Mesenchymal stem cell (in vitro differentiated cells and primary cell): Measurements from ENCODE around the gene PGM5.
A peak's percentile ranks its signal among the peaks of the same experiment; 100 is the strongest.

Experiments
- DNase-seq: peaks from one replicate; pipeline ENCODE4 v3.0.0-alpha.2; 2013
- H2AFZ ChIP-seq: one replicate; pipeline ENCODE4 v1.6.1; 2013; ENCODE audit warnings: low read depth, mild to moderate bottlenecking, control low read depth, inconsistent platforms, low read length, moderate library complexity
- H2AK5ac ChIP-seq: 2 replicates; pipeline ENCODE4 v1.6.1; 2013; ENCODE audit warnings: low read length, moderate library complexity, mild to moderate bottlenecking, inconsistent platforms; ENCODE audit not compliant: severe bottlenecking
- H2BK120ac ChIP-seq: one replicate; pipeline ENCODE4 v1.6.1; 2013; ENCODE audit warnings: low read depth, mild to moderate bottlenecking, inconsistent platforms, low read length, moderate library complexity
- H2BK12ac ChIP-seq, 2 experiments: one replicate each; pipeline ENCODE4 v1.6.1; 2013; ENCODE audit warnings: inconsistent platforms in 2 of 2, low read length in 2 of 2, mild to moderate bottlenecking in 2 of 2, moderate library complexity in 2 of 2, control low read depth in 1 of 2
- H2BK15ac ChIP-seq: one replicate; pipeline ENCODE4 v1.6.1; 2013; ENCODE audit warnings: mild to moderate bottlenecking, low read depth, inconsistent platforms; ENCODE audit not compliant: poor library complexity, severe bottlenecking
- H2BK5ac ChIP-seq: 2 replicates; pipeline ENCODE4 v1.6.1; 2013; ENCODE audit warnings: low read depth, mild to moderate bottlenecking, low read length, control low read depth, inconsistent platforms; ENCODE audit not compliant: poor library complexity, severe bottlenecking
- H3K14ac ChIP-seq, 2 experiments: one replicate each; pipeline ENCODE4 v1.6.1; 2013; ENCODE audit warnings: inconsistent platforms in 2 of 2, low read length in 2 of 2, control low read depth in 1 of 2, mild to moderate bottlenecking in 1 of 2, moderate library complexity in 1 of 2
- H3K18ac ChIP-seq, 2 experiments: one replicate each; pipeline ENCODE4 v1.6.1; 2013; ENCODE audit warnings: inconsistent platforms in 2 of 2, low read length in 2 of 2, control low read depth in 1 of 2, low read depth in 1 of 2, mild to moderate bottlenecking in 1 of 2
- H3K23ac ChIP-seq, 2 experiments: one replicate each; pipeline ENCODE4 v1.6.1; 2013; ENCODE audit warnings: inconsistent platforms in 2 of 2, low read length in 2 of 2, mild to moderate bottlenecking in 2 of 2, moderate library complexity in 2 of 2, control low read depth in 1 of 2
- H3K27ac ChIP-seq: 2 replicates; pipeline ENCODE4 v1.5.1; 2013; ENCODE audit warnings: mild to moderate bottlenecking, moderate library complexity, low read length, control low read depth, inconsistent platforms; ENCODE audit not compliant: poor library complexity, severe bottlenecking
- H3K27me3 ChIP-seq, 2 experiments: 2 replicates each; pipeline versions ENCODE4 v1.6.1 to v1.7.0; 2013; ENCODE audit warnings: low read length in 2 of 2, mild to moderate bottlenecking in 2 of 2, moderate library complexity in 2 of 2, control low read depth in 1 of 2, inconsistent platforms in 1 of 2; ENCODE audit not compliant: control insufficient read depth in 1 of 2, insufficient read depth in 1 of 2
- H3K36me3 ChIP-seq, 2 experiments: 2 replicates each; pipeline versions ENCODE4 v1.6.1 to v1.7.0; 2013; ENCODE audit warnings: low read length in 2 of 2, control low read depth in 1 of 2, inconsistent platforms in 1 of 2, low read depth in 1 of 2, mild to moderate bottlenecking in 1 of 2; ENCODE audit not compliant: insufficient read depth in 2 of 2, control insufficient read depth in 1 of 2
- H3K4ac ChIP-seq, 2 experiments: one replicate each; pipeline ENCODE4 v1.6.1; 2013; ENCODE audit warnings: inconsistent platforms in 2 of 2, low read length in 2 of 2, mild to moderate bottlenecking in 2 of 2, moderate library complexity in 2 of 2, control low read depth in 1 of 2, low read depth in 1 of 2
- H3K4me1 ChIP-seq: 2 replicates; pipeline ENCODE4 v1.6.1; 2013; ENCODE audit warnings: low read depth, low read length, control low read depth; ENCODE audit not compliant: control insufficient read depth, insufficient read depth
- H3K4me2 ChIP-seq: 2 replicates; pipeline ENCODE4 v1.6.1; 2013; ENCODE audit warnings: low read length, mild to moderate bottlenecking, inconsistent platforms; ENCODE audit not compliant: poor library complexity, severe bottlenecking
- H3K4me3 ChIP-seq, 2 experiments: 2 replicates each; pipeline versions ENCODE4 v1.5.1 to v1.7.0; 2013; ENCODE audit warnings: low read length in 2 of 2, mild to moderate bottlenecking in 2 of 2, control low read depth in 1 of 2, low read depth in 1 of 2; ENCODE audit not compliant: insufficient read depth in 1 of 2
- H3K79me1 ChIP-seq: replicated peaks from 2 replicates; pipeline ENCODE4 v1.6.1; 2013; ENCODE audit warnings: mild to moderate bottlenecking, control low read depth, low read length, inconsistent platforms; ENCODE audit not compliant: poor library complexity, severe bottlenecking
- H3K9ac ChIP-seq: 2 replicates; pipeline ENCODE4 v1.7.0; 2013; ENCODE audit warnings: mild to moderate bottlenecking, low read length, moderate library complexity
- H3K9me3 ChIP-seq: 2 replicates; pipeline ENCODE4 v1.7.0; 2013; ENCODE audit warnings: mild to moderate bottlenecking, low read length; ENCODE audit not compliant: control insufficient read depth
- H4K8ac ChIP-seq: one replicate; pipeline ENCODE4 v1.6.1; 2013; ENCODE audit warnings: inconsistent platforms, mild to moderate bottlenecking, low read length, moderate library complexity
- H4K91ac ChIP-seq: one replicate; pipeline ENCODE4 v1.6.1; 2013; ENCODE audit warnings: mild to moderate bottlenecking, low read length, inconsistent platforms
- WGBS: methylation state at CpG from one replicate; pipeline ENCODE4 v1.1.7; 2013; ENCODE audit warnings: mixed read lengths; 5-methylcytosine and 5-hydroxymethylcytosine counted together

The PGM5 gene

GRCh38 chr9:68506551-68506950, 150.1 kb downstream of the PGM5 start:
- no peak overlapping the region for H2BK120ac ChIP-seq
- H3K4me1 ChIP-seq: no peaks in the 10 kb centered on the region
- no peak overlapping the region for H3K18ac ChIP-seq
- H3K4ac ChIP-seq: no peak overlapping the region
- H3K9me3 ChIP-seq: no peaks in the 10 kb centered on the region
- H2AFZ ChIP-seq: no peak overlapping the region
- H3K4me3 ChIP-seq: no peak overlapping the region
- H4K8ac ChIP-seq: no peak overlapping the region
- H3K4me2 ChIP-seq: no peak overlapping the region
- H3K27ac ChIP-seq: no peak overlapping the region
- peaks cover 0 to 3% of the 10 kb centered on the region in 2 experiments for H3K27me3 ChIP-seq
- no peak for DNase-seq
- H2BK5ac ChIP-seq: no peak overlapping the region
- no CpG with 5 or more reads among the region's 1 CpG for WGBS
- no peak overlapping the region for H3K23ac ChIP-seq
- H2BK15ac ChIP-seq: no peak overlapping the region
- no peak overlapping the region for H2AK5ac ChIP-seq
- H4K91ac ChIP-seq: no peak overlapping the region
- H3K14ac ChIP-seq: no peak overlapping the region
- H3K36me3 ChIP-seq: no peaks in the 10 kb centered on the region
- H2BK12ac ChIP-seq: no peak overlapping the region
- H3K79me1 ChIP-seq: no peaks in the 10 kb centered on the region
- no peak overlapping the region for H3K9ac ChIP-seq

GRCh38 chr9:68507130-68507805, 150.9 kb downstream of the PGM5 start:
- Histone ChIP-seq H3K4me1 (no peaks in the 10 kb centered on the region), H2AFZ (no peak overlapping the region), H2AK5ac (no peak overlapping the region), H3K14ac (no peak overlapping the region), H2BK120ac (no peak overlapping the region), H3K9ac (no peak overlapping the region), H3K4me2 (no peak overlapping the region), H3K27ac (no peak overlapping the region), H3K79me1 (no peaks in the 10 kb centered on the region), H2BK15ac (no peak overlapping the region), H3K27me3 (peaks cover 0 to 3% of the 10 kb centered on the region in 2 experiments), H3K4ac (no peak overlapping the region), H3K36me3 (no peaks in the 10 kb centered on the region), H3K9me3 (no peaks in the 10 kb centered on the region), H3K18ac (no peak overlapping the region), H2BK5ac (no peak overlapping the region), H2BK12ac (no peak overlapping the region), H4K8ac (no peak overlapping the region), H3K23ac (no peak overlapping the region), H4K91ac (no peak overlapping the region), H3K4me3 (no peak overlapping the region)
- 51% methylated on average over 6 of the region's 7 CpGs for WGBS
- DNase-seq: peak; percentile 41

- no peak overlapping the region for H3K9ac ChIP-seq
- H3K27me3 ChIP-seq: peaks cover 0 to 3% of the 10 kb centered on the region in 2 experiments
- H2BK120ac ChIP-seq: no peak overlapping the region
- H3K23ac ChIP-seq: no peak overlapping the region
- no peak overlapping the region for H3K4ac ChIP-seq
- H2BK12ac ChIP-seq: no peak overlapping the region
- no peak overlapping the region for H2BK5ac ChIP-seq
- H2AK5ac ChIP-seq: no peak overlapping the region
- DNase-seq: peak; percentile 41
- H2AFZ ChIP-seq: no peak overlapping the region
- no peak overlapping the region for H4K91ac ChIP-seq
- no peaks in the 10 kb centered on the region for H3K79me1 ChIP-seq
- WGBS: 79% methylated on average over 2 of the region's 2 CpGs
- H3K36me3 ChIP-seq: no peaks in the 10 kb centered on the region
- H3K4me2 ChIP-seq: no peak overlapping the region
- no peak overlapping the region for H3K14ac ChIP-seq
- H3K9me3 ChIP-seq: no peaks in the 10 kb centered on the region
- H3K4me3 ChIP-seq: no peak overlapping the region
- H3K18ac ChIP-seq: no peak overlapping the region
- no peak overlapping the region for H4K8ac ChIP-seq
- no peak overlapping the region for H2BK15ac ChIP-seq
- H3K4me1 ChIP-seq: no peaks in the 10 kb centered on the region
- no peak overlapping the region for H3K27ac ChIP-seq
Observed at GRCh38 chr9:68507806-68508145, 151.4 kb downstream of the PGM5 start.

GRCh38 chr9:68508547-68508946, 152.1 kb downstream of the PGM5 start:
- H4K91ac ChIP-seq: no peak overlapping the region

More at GRCh38 chr9:68508547-68508946, 152.1 kb downstream of the PGM5 start:
- Histone ChIP-seq H3K9ac (no peak overlapping the region), H2AK5ac (no peak overlapping the region), H3K4me2 (no peak overlapping the region), H4K8ac (no peak overlapping the region), H3K18ac (no peak overlapping the region), H2BK12ac (no peak overlapping the region), H3K4me1 (no peaks in the 10 kb centered on the region), H3K9me3 (no peaks in the 10 kb centered on the region), H3K27me3 (peaks cover 0 to 3% of the 10 kb centered on the region in 2 experiments), H3K4ac (no peak overlapping the region), H2AFZ (no peak overlapping the region), H2BK120ac (no peak overlapping the region), H3K36me3 (no peaks in the 10 kb centered on the region), H2BK5ac (no peak overlapping the region), H3K79me1 (no peaks in the 10 kb centered on the region), H3K14ac (no peak overlapping the region), H3K4me3 (no peak overlapping the region), H3K23ac (no peak overlapping the region), H3K27ac (no peak overlapping the region), H2BK15ac (no peak overlapping the region)
- peak; percentile 70 for DNase-seq
- WGBS: 29% methylated on average over 1 of the region's 2 CpGs
